ENCODE results near the gene NDRG3.
A peak's percentile ranks its signal among the peaks of the same experiment; 100 is the strongest.

NDRG3 gene

DNA sequence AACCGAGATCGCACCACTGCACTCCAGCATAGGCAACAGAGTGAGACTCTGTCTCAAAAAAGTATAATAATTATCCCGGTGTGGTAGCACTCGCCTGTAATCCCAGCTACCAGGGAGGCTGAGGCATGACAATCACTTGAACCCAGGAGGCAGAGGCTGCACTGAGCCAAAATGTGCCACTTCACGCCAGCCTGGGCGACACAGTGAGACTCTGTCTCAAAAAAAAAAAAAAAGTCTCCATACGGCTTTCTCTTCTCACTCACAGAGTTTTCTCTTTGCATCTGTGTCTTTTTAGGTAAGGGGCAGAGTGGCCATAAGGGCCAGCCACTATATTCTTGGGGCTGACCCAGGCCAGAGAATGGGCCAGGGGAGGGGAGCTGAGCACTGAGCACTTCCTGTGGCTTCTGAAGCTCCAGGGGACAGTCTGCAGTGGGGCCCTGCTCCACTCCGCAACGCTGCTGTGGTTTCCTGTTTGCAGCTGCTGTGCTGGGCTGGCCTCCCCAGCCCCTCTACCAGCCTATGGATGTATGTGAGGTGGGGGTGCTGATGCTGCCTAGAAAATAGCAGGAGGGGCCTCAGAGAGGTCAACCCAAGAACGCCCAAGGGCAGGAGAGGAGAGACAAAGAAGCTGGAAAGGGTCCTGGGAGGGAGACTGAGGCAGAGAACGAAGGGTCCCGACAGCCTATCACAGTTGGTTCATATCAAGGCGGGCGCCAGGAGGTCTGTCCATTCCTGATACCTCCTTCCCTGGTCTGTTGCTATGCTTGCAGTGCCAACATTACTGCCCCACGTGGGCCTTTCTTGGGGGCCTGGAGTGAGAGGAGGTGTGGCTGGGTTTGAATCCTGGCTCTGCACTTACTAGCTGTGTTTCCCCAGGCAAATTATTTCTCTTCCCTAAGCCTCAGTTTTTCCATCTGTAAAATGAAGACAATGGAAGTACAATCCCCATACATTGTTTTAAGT, 115.9 kb downstream of the NDRG3 start:
- Histone ChIP-seq H3K9me3 (ENCODE audit: insufficient read depth, low read length) (no peaks in the 10 kb centered on the region), H3K27me3 (ENCODE audit: low read length) (no peaks in the 10 kb centered on the region), H3K9ac (ENCODE audit: low read length) (peak overlapping the region; percentile 6; the same call in 1 of the 2 replicates), H3K36me3 (ENCODE audit: low read length) (no peaks in the 10 kb centered on the region), H3K4me3 (ENCODE audit: insufficient read depth, low read length, poor library complexity, severe bottlenecking) (no peak overlapping the region), H3K27ac (ENCODE audit: low read depth, low read length) (no peak overlapping the region), H3F3A (ENCODE audit: insufficient read depth) (no peaks in the 10 kb centered on the region), H4K20me1 (ENCODE audit: low read depth, low read length) (no peaks in the 10 kb centered on the region), H2AFZ (ENCODE audit: low read depth, low read length, severe bottlenecking) (peak overlapping the region; percentile 59), H3K4me2 (ENCODE audit: low read depth, low read length, poor library complexity, severe bottlenecking) (peak overlapping the region; percentile 33), H3K79me2 (ENCODE audit: insufficient read depth, low read length) (no peaks in the 10 kb centered on the region), H3K9me2 (replicated peaks; ENCODE audit: insufficient read depth, low read length) (no peaks in the 10 kb centered on the region)
- TF ChIP-seq, protein P1, sequence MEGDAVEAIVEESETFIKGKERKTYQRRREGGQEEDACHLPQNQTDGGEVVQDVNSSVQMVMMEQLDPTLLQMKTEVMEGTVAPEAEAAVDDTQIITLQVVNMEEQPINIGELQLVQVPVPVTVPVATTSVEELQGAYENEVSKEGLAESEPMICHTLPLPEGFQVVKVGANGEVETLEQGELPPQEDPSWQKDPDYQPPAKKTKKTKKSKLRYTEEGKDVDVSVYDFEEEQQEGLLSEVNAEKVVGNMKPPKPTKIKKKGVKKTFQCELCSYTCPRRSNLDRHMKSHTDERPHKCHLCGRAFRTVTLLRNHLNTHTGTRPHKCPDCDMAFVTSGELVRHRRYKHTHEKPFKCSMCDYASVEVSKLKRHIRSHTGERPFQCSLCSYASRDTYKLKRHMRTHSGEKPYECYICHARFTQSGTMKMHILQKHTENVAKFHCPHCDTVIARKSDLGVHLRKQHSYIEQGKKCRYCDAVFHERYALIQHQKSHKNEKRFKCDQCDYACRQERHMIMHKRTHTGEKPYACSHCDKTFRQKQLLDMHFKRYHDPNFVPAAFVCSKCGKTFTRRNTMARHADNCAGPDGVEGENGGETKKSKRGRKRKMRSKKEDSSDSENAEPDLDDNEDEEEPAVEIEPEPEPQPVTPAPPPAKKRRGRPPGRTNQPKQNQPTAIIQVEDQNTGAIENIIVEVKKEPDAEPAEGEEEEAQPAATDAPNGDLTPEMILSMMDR (IDR thresholded peaks at IDR 0.05; ENCODE audit: insufficient read depth, low read length, poor library complexity, severe bottlenecking) = no peak
- no peak for TF ChIP-seq EZH2phosphoT487 (conservative IDR thresholded peaks at IDR 0.05; ENCODE audit: low read length)

DNA sequence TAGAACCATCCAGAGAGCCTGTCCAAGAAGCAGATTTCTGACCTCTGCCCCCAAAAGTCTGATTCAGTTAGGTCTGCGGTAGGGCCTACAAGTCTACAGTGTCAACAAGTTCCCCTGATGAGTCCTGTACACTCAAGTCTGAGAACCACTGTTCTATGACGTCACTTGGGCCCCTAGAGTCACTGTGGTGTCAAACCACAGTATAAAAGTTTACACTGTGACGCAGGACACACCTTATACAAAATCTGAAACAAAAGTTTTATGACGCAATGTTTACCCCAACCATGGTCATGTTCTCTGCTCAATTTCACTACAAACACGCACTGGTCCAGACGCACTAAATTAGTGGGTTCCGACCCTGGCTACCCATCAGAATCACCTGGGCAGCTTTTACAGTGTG, 117.8 kb downstream of the NDRG3 start:
- no peak overlapping the region for H3K27ac ChIP-seq (ENCODE audit: low read depth, low read length)
- no peak overlapping the region for H3K9ac ChIP-seq (ENCODE audit: low read length)
- no peaks in the 10 kb centered on the region for H3K9me3 ChIP-seq (ENCODE audit: insufficient read depth, low read length)
- no peaks in the 10 kb centered on the region for H3K79me2 ChIP-seq (ENCODE audit: insufficient read depth, low read length)
- no peaks in the 10 kb centered on the region for H3F3A ChIP-seq (ENCODE audit: insufficient read depth)
- no peaks in the 10 kb centered on the region for H3K36me3 ChIP-seq (ENCODE audit: low read length)
- H3K9me2 ChIP-seq (replicated peaks; ENCODE audit: insufficient read depth, low read length) = no peaks in the 10 kb centered on the region
- TF ChIP-seq, protein P1 (IDR thresholded peaks at IDR 0.05; ENCODE audit: insufficient read depth, low read length, poor library complexity, severe bottlenecking) = no peak
- no peak for TF ChIP-seq EZH2phosphoT487 (conservative IDR thresholded peaks at IDR 0.05; ENCODE audit: low read length)
- H2AFZ ChIP-seq (ENCODE audit: low read depth, low read length, severe bottlenecking) = no peak overlapping the region
- no peak overlapping the region for H3K4me2 ChIP-seq (ENCODE audit: low read depth, low read length, poor library complexity, severe bottlenecking)
- no peak overlapping the region for H3K4me3 ChIP-seq (ENCODE audit: insufficient read depth, low read length, poor library complexity, severe bottlenecking)
- no peaks in the 10 kb centered on the region for H4K20me1 ChIP-seq (ENCODE audit: low read depth, low read length)
- no peaks in the 10 kb centered on the region for H3K27me3 ChIP-seq (ENCODE audit: low read length)

DNA sequence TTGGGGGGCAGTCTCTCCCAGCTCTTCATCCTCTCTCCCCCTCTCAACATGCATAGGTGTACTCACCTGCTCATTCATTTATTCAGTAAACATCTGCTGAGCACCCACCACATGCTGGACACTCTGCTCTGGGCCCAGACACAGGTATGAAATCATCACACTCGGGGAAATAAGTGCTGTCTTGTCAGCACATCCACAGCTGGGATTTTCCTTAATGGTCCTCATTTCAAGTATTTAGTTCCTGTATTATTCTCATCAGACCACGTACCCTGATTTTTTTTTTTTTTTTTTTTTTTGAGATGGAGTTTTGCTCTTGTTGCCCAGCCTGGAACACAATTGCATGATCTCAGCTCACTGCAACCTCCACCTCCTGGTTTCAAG, 121.0 kb downstream of the NDRG3 start:
- H3F3A ChIP-seq (ENCODE audit: insufficient read depth) = no peaks in the 10 kb centered on the region
- H2AFZ ChIP-seq (ENCODE audit: low read depth, low read length, severe bottlenecking) = no peak overlapping the region
- no peaks in the 10 kb centered on the region for H3K9me3 ChIP-seq (ENCODE audit: insufficient read depth, low read length)
- TF ChIP-seq EZH2phosphoT487 (conservative IDR thresholded peaks at IDR 0.05; ENCODE audit: low read length) = no peak
- TF ChIP-seq, protein P1 (IDR thresholded peaks at IDR 0.05; ENCODE audit: insufficient read depth, low read length, poor library complexity, severe bottlenecking) = no peak
- H3K4me3 ChIP-seq (ENCODE audit: insufficient read depth, low read length, poor library complexity, severe bottlenecking) = no peak overlapping the region
- H3K9me2 ChIP-seq (replicated peaks; ENCODE audit: insufficient read depth, low read length) = no peaks in the 10 kb centered on the region
- no peaks in the 10 kb centered on the region for H3K27me3 ChIP-seq (ENCODE audit: low read length)
- no peak overlapping the region for H3K9ac ChIP-seq (ENCODE audit: low read length)
- H3K27ac ChIP-seq (ENCODE audit: low read depth, low read length) = no peak overlapping the region
- H3K79me2 ChIP-seq (ENCODE audit: insufficient read depth, low read length) = no peaks in the 10 kb centered on the region
- H4K20me1 ChIP-seq (ENCODE audit: low read depth, low read length) = no peaks in the 10 kb centered on the region
- H3K4me2 ChIP-seq (ENCODE audit: low read depth, low read length, poor library complexity, severe bottlenecking) = no peak overlapping the region
- H3K36me3 ChIP-seq (ENCODE audit: low read length) = no peaks in the 10 kb centered on the region
